Colonic mucosa (tissue), 4 donors: ENCODE data around the gene ESAM. TPM values are rescaled to one million over a fixed set of nuclear protein-coding genes. Genes with fewer than 3 reads are reported as not detected.

Experiments
- DNase-seq: peaks from one replicate; pipeline ENCODE4 v3.0.0-alpha.2; 2020
- H3K27ac ChIP-seq: fragments of 200-600 bp; one replicate; pipeline ENCODE4 v1.8.0; 2021
- H3K27me3 ChIP-seq: fragments of 200-600 bp; one replicate; pipeline ENCODE4 v1.8.0; 2021
- H3K36me3 ChIP-seq: fragments of 200-600 bp; one replicate; pipeline ENCODE4 v1.8.0; 2021
- H3K4me1 ChIP-seq: fragments of 200-600 bp; one replicate; pipeline ENCODE4 v1.8.0; 2021; ENCODE audit warnings: mild to moderate bottlenecking
- H3K4me3 ChIP-seq: fragments of 200-600 bp; one replicate; pipeline ENCODE4 v1.8.0; 2021
- H3K9ac ChIP-seq, 2 donors: one replicate each; pipeline ENCODE4 v1.7.0; 2013; ENCODE audit warnings: control low read depth in 2 of 2, low read depth in 2 of 2, low read length in 2 of 2
- H3K9me3 ChIP-seq: fragments of 200-600 bp; one replicate; pipeline ENCODE4 v1.8.0; 2021
- CTCF ChIP-seq: fragments of 200-600 bp; IDR thresholded peaks from one replicate; pipeline ENCODE4 v1.8.0; 2022; ENCODE audit warnings: antibody characterized with exemption, mild to moderate bottlenecking
- intact Hi-C: fragments of 100-400 bp; cut with DNase I; formaldehyde crosslinking; loops from one replicate; pipeline ENCODE4 v1.14.1; 2022
- total RNA-seq, 2 donors: library from RNA; stranded (reverse); fragmentation: NEBNext Ultra II Directional in 1 of 2; extraction: Animal tissue kit (Norgen Biotek cat#: 25700) in 1 of 2; gene quantifications; one replicate each; pipeline ENCODE4 v1.2.1, GENCODE V29; 2021
- donor health status: healthy.
- donor health status: DM: no; HTN: no; CAD: no.
- donor health status: DM: no; HTN: no; CAD: no.

Gene ESAM
- total RNA-seq, 2 donors from 2014 or later, result 10.4 to 15.7 TPM

GRCh38 chr11:124758355-124759265 lies 3.5 kb downstream of the ESAM start:
- H3K9ac ChIP-seq, result peak overlapping the region; percentile 0 to 7
- peak; percentile 82 for TF ChIP-seq CTCF
- H3K4me3 ChIP-seq, result peak overlapping the region; percentile 17
- intact Hi-C loops, result no loop called here
- H3K4me1 ChIP-seq, result peaks cover 7% of the 10 kb centered on the region
- no peaks in the 10 kb centered on the region for H3K36me3 ChIP-seq
- peak; percentile 94 for DNase-seq
- H3K9me3 ChIP-seq, result no peaks in the 10 kb centered on the region
- peak overlapping the region; percentile 45 for H3K27ac ChIP-seq
- peaks cover 19% of the 10 kb centered on the region for H3K27me3 ChIP-seq

GRCh38 chr11:124757320-124757719 lies 4.8 kb downstream of the ESAM start:
- DNase-seq, result no peak
- Histone ChIP-seq H3K27ac (no peak overlapping the region), H3K27me3 (peaks cover 19% of the 10 kb centered on the region), H3K9ac (no peak overlapping the region), H3K9me3 (no peaks in the 10 kb centered on the region), H3K36me3 (no peaks in the 10 kb centered on the region), H3K4me1 (peaks cover 7% of the 10 kb centered on the region), H3K4me3 (no peak overlapping the region)
- TF ChIP-seq CTCF, result no peak
- intact Hi-C loops, result no loop called here

GRCh38 chr11:124756753-124757227 lies 5.3 kb downstream of the ESAM start:
- peaks cover 19% of the 10 kb centered on the region for H3K27me3 ChIP-seq
- intact Hi-C loops, result no loop called here

GRCh38 chr11:124756033-124756752 lies 5.9 kb downstream of the ESAM start:
- peaks cover 19% of the 10 kb centered on the region for H3K27me3 ChIP-seq
- intact Hi-C loops, result no loop called here
- H3K27ac ChIP-seq, result no peak overlapping the region
- H3K9me3 ChIP-seq, result no peaks in the 10 kb centered on the region
- peaks cover 7% of the 10 kb centered on the region for H3K4me1 ChIP-seq
- no peak overlapping the region for H3K9ac ChIP-seq
- no peak for TF ChIP-seq CTCF
- H3K4me3 ChIP-seq, result no peak overlapping the region
- no peaks in the 10 kb centered on the region for H3K36me3 ChIP-seq
- no peak for DNase-seq

More at GRCh38 chr11:124756753-124757227, 5.3 kb downstream of the ESAM start:
- Histone ChIP-seq H3K4me3 (no peak overlapping the region), H3K4me1 (peaks cover 7% of the 10 kb centered on the region), H3K9me3 (no peaks in the 10 kb centered on the region), H3K9ac (no peak overlapping the region), H3K27ac (no peak overlapping the region), H3K36me3 (no peaks in the 10 kb centered on the region)
- no peak for DNase-seq
- no peak for TF ChIP-seq CTCF

GRCh38 chr11:124754710-124755109 lies 7.4 kb downstream of the ESAM start:
- intact Hi-C loops, result no loop called here
- H3K36me3 ChIP-seq, result no peaks in the 10 kb centered on the region
- H3K4me1 ChIP-seq, result peaks cover 7% of the 10 kb centered on the region
- no peak overlapping the region for H3K27ac ChIP-seq
- no peak for DNase-seq
- no peak overlapping the region for H3K4me3 ChIP-seq
- H3K9ac ChIP-seq, result no peak overlapping the region
- no peaks in the 10 kb centered on the region for H3K9me3 ChIP-seq
- H3K27me3 ChIP-seq, result peaks cover 9% of the 10 kb centered on the region
- no peak for TF ChIP-seq CTCF
